ACHN (cell line): ENCODE measurements around the gene VPS11.
"Not testable (repeated sequence)": the region's sequence is repeated elsewhere in the genome, so short reads cannot be mapped to it uniquely, and the experiment has no call there.

ENCODE experiments used
- DNase-seq: peaks from one replicate; pipeline ENCODE4 v3.0.0-alpha.2; 2015
- in situ Hi-C: cut with HindIII; loops from 2 replicates; pipeline ENCODE4 v1.10.0; 2017; ENCODE audit warnings: low sequenced_read_pairs, low pct_ligation_motif_present, low pct_unique_long_range_greater_than_20kb

The VPS11 gene

DNA sequence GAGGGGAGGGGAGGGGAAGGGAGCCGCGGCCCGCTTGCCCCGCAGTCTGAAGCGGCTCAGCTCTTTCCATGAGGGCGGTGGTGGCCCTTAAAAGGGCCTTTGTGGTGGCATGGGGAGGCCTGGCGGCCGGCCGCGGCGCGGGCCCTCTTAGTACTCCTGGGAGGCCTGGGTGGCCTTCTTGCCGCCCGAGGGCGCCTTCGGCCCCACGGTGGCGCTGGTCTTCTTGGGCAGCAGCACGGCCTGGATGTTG, 27.1 kb downstream of the VPS11 start:
- in situ Hi-C loops, result no loop called here
- DNase-seq, result peak; percentile 73

DNA sequence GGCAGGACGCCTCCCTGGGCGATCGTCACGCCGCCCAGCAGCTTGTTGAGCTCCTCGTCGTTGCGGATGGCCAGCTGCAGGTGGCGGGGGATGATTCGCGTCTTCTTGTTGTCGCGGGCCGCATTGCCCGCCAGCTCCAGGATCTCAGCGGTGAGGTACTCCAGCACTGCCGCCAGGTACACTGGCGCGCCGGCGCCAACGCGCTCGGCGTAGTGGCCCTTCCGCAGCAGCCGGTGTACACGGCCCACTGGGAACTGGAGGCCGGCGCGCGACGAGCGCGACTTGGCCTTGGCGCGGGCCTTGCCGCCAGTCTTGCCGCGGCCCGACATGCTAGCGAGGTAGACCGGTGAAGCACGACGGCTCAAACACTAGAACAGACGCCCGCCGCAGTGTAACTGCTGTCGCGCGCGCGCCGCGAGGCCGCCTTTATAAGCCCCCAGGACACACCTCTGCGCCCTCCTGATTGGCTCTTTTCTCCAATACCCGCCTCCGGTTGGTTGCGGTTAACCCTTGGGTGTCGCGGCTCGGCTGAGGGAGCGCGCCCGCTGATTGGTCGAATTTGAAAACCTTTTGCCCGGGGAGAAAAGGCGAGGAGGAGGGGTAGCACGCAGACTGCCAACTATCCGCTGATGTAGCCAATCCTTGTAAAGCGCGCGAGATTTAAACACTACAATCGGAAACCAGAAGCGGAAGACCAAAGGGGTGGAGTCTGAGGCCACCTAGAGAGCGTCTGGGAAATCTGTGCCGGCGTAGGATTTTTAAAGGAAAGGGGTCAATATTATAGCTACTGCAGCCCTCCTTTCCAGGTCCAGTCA, 27.7 kb downstream of the VPS11 start:
- in situ Hi-C loops, result no loop called here
- DNase-seq, result peak; percentile 98

DNA sequence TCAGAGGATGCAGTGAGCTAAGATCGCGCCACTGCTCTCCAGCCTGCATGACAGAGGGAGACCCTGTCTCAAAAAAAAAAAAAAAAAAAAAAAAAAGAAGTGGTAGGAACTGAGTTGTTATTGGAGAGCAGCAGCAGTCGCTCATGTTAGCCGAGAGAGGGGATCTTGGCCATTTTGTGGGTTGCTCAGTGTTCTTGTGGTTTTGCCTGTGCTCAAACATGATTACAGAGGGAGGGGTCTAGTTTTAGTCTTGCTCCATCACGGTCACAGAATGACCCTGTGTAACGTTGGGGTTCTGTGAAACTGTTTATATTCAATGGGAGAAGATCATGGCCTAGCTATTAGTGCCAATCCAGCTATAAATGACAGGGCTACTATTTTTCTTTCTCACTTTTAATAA, 32.1 kb downstream of the VPS11 start:
- in situ Hi-C loops, result no loop called here
- no peak for DNase-seq

- in situ Hi-C loops, result no loop called here
- peak; percentile 52 for DNase-seq
These were observed 32.8 kb downstream of the VPS11 start for GRCh38 chr11:119100246-119100970.

DNA sequence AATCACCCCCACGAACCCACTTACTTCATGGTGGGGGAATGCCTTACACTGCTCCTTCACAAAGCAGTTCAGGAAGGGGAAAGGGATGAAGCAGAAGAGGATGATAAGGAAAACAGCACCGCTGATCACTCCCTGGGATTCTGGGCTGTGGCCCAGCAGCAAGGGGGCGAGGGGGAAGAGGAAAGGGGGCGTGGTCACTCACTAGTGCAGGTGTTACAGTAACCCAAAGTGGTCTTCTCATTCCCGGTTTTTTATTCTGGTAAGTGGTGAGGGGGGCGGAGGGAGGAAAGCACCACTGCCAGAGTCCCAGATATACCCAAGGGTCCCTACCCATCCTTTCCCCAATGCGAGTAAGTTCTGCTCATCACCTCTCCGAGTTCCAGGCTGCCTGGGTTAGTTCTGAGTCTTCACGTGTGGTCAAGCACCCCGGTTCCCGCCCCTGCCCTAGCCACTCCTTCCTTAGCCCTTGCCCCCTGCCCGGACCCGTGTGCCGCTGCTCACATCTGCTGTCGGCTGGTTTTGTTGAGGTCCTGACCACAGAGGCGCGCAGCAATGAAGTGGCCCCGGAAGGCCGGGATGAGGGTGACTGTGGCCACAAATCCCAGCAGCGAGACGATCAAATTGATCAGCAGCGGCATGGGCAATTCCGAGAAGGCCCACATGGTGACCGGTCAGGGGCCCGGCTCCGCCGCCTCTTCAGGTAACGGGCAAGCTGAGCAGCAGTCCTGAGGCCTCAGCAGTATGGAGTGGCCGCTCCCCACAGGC, 33.6 kb downstream of the VPS11 start:
- in situ Hi-C loops, result no loop called here
- peak; percentile 38 for DNase-seq

- in situ Hi-C loops, result no loop called here
- DNase-seq, result peak; percentile 95
These were observed 34.3 kb downstream of the VPS11 start, which contains the start of gene DPAGT1 for GRCh38 chr11:119101759-119102423. DPAGT1 (minus strand) TSS chr11:119101853; CDS start chr11:119101655, 198 bp downstream.

DNA sequence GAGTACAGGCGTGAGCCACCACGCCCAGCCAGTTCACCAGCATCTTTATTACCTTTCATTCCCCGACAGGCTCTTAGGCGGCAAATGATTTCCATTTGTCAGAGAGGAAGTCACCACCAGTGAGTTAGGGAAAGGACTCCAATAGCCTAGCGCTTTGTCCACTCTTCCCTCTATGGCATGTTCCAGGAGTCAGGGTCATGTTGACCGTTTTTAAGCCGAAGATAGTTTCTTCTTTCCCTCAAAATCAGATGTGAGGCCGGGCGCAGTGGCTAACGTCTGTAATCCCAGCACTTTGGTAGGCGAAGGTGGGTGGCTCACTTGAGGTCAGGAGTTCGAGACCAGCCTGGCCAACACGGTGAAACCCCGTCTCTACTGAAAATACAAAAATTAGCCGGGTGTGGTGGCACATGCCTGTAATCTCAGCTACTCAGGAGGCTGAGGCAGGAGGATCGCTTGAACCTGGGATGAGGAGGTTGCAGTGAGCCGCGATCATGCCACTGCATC, 35.6 kb downstream of the VPS11 start:
- in situ Hi-C loops, DNase-seq: not testable (repeated sequence)

DNA sequence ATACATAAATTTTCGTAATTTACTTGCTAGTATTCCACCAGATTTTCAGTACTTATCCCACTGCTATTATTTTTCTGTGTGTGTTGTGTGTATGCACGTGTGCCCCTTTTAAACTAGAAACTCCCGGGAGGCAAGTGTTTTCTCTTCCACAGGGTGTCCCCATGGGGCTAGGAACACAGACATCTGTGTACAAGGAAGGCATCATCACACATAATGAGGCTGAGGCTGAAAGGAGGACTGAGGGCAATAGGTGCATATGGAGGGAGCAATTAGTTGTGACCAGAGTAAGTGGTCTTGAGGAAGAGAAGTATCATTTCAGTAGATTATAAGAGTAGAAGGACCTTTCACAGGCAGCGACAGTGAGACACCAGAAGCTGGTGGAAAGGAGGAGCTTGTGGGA, 36.2 kb downstream of the VPS11 start:
- in situ Hi-C loops, result no loop called here
- DNase-seq, result no peak

DNA sequence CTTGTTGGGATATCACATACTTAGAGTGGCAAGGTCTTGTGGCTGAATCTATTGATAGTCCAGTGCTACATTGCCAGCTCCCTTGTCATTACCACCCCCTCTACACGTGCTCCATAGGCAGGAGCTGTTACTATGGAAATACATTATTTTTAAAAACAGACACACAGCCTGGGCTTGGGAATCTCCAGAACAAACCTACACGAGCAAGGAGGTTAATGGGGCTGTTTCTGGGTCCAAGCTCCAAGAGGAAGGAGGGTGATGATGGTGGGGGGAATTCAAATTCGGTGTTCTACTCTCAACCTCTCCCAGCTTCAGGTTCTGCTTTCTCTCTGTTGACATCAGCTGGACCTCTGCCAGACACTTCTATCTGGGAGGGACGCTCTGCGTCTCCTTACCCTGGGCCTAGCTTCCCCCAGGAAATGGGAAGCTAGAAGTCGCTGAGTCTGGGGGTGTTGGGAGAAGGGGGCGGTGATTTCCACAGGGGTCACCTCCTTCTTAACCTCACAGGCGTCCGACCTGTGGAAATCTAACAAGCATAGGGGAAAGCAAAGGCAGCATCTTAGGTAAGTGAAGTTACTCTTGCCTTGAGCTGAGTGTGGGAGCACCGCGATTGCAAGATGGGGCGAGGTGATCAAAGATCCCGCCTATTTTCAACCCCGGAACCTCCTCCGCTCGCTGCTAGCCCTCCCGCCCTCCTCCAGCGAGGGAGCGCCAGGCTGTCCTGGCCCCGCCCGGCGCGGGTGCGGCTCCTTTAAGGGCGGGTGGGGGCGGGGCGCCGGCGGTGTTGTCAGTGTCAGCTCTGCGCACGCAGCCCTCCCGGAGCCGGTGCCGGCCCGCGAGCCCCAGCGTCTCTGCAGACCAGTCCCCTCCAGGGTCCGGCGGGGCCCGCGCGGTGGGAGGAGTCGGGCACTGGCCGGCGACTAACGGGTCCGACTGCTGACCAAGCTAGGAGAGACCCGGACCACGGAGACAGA, 39.2 kb downstream of the VPS11 start, which contains the start of gene C2CD2L:
Gene C2CD2L (plus strand): TSS at position 781 of the 974 bp plus-strand sequence. CDS start 398 bp downstream, outside the sequence.
- in situ Hi-C loops, result no loop called here
- DNase-seq, result peak; percentile 89

- no peak for DNase-seq
- in situ Hi-C loops, result no loop called here
These were observed 40.0 kb downstream of the VPS11 start for GRCh38 chr11:119107538-119108145.

- in situ Hi-C loops, result no loop called here
- peak; percentile 41 for DNase-seq
These were observed 40.7 kb downstream of the VPS11 start for GRCh38 chr11:119108146-119108856.

DNA sequence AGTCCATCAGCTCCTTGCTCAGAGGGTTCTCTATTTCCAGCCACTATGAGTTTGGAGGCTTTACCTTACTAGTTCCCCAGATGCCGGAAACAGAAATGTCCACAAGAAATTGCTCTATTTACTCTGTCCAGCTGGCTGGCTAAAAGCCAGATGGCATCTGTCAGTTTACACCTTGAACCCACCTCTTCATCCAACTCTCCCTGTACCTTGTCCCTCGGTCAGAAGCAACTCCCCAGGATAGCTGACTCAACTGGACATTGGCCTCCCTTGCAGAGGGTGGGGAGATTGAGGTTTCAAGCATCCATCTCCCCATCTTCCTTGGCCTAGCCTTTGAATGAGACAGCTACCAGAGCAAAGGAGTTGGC, 41.2 kb downstream of the VPS11 start:
- DNase-seq, result no peak
- in situ Hi-C loops, result no loop called here

GRCh38 chr11:119109843-119110242, 42.2 kb downstream of the VPS11 start:
- in situ Hi-C loops, result no loop called here
- no peak for DNase-seq

DNA sequence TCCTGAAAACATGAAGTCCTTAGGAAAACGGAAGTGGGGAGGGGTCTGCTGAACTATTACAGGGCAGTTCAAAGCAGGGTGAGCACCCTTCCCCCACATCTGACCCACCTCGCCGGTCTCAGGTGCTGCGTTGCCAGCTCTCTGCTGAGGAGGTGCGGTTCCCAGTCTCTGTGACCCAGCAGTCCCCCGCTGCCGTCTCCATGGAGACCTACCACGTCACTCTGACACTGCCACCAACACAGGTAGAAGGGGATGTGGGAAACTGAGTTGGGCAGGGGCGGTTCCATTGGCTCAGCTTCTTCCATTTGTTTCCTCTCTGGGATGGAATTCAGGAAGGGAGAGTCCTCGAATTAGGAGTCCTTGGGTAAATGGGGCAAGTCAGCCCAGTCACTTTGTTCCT, 42.8 kb downstream of the VPS11 start:
- in situ Hi-C loops, result no loop called here
- DNase-seq, result no peak

DNA sequence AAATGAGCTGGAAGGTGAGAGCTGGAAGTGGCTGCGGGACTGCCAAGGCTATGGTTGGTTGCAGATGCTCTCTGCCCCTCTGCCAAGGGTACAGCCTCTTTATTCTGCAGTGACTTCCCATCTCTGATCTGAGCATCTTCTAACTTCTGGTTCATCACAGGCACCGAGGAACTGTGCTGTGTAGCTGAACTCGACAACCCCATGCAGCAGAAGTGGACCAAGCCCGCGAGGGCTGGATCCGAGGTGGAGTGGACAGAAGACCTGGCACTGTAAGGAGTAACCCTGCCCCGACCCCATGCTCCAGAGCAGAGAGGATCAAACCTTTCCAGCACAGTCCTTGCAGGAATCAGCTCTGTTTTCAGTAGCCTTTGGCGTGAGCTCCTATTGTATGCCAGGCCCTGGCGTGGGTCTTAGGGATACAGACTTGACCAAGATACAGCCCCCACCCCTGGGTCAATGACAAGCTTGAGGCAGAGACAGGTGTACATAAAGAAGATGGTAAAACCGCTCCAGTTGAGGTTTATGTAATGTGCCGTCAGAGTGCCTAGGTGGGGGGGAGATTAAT, 43.8 kb downstream of the VPS11 start:
- no peak for DNase-seq
- in situ Hi-C loops, result no loop called here

- in situ Hi-C loops, result no loop called here
- no peak for DNase-seq
These were observed 44.8 kb downstream of the VPS11 start for GRCh38 chr11:119112314-119113020.
